Activated CD4-positive, alpha-beta T cell treated with anti-CD3 and anti-CD28 coated beads, Interleukin-2, amount 50 U/mL, for 1 hour (primary cell): ENCODE results near the gene ENDOD1.
A peak's percentile ranks its signal among the peaks of the same experiment; 100 is the strongest.

Source experiments
- DNase-seq: peaks from one replicate; pipeline ENCODE4 v3.0.0-alpha.2; 2020

ENDOD1 gene

GRCh38 chr11:95145430-95146060, 55.9 kb downstream of the ENDOD1 start:
- no peak for DNase-seq

- no peak for DNase-seq
Measured at GRCh38 chr11:95147364-95147905, 57.8 kb downstream of the ENDOD1 start.

- no peak for DNase-seq
Measured at GRCh38 chr11:95148406-95148805, 58.8 kb downstream of the ENDOD1 start.

- DNase-seq = no peak
Measured at GRCh38 chr11:95148938-95149337, 59.3 kb downstream of the ENDOD1 start.

- no peak for DNase-seq
Measured at GRCh38 chr11:95149651-95150364, 60.2 kb downstream of the ENDOD1 start.

- DNase-seq = peak; percentile 89
Measured at GRCh38 chr11:95150956-95151684, 61.5 kb downstream of the ENDOD1 start.

- peak; percentile 9 for DNase-seq
Measured at GRCh38 chr11:95152876-95153856, 63.5 kb downstream of the ENDOD1 start.

GRCh38 chr11:95153857-95154246, 64.2 kb downstream of the ENDOD1 start:
- no peak for DNase-seq

- peak; percentile 62 for DNase-seq
Measured at GRCh38 chr11:95154514-95154913, 64.9 kb downstream of the ENDOD1 start.

GRCh38 chr11:95155385-95155784, 65.7 kb downstream of the ENDOD1 start:
- DNase-seq = no peak

- DNase-seq = no peak
Measured at GRCh38 chr11:95156133-95156721, 66.6 kb downstream of the ENDOD1 start.

GRCh38 chr11:95156916-95157541, 67.4 kb downstream of the ENDOD1 start:
- DNase-seq = no peak

- DNase-seq = no peak
Measured at GRCh38 chr11:95157824-95158223, 68.2 kb downstream of the ENDOD1 start.

GRCh38 chr11:95161248-95161647, 71.6 kb downstream of the ENDOD1 start:
- DNase-seq = no peak

GRCh38 chr11:95163106-95163505, 73.5 kb downstream of the ENDOD1 start:
- DNase-seq = no peak

GRCh38 chr11:95165638-95166037, 76.0 kb downstream of the ENDOD1 start:
- DNase-seq = no peak

GRCh38 chr11:95166781-95167180, 77.1 kb downstream of the ENDOD1 start:
- no peak for DNase-seq

- DNase-seq = no peak
Measured at GRCh38 chr11:95170294-95170693, 80.6 kb downstream of the ENDOD1 start.

- no peak for DNase-seq
Measured at GRCh38 chr11:95175818-95176380, 86.3 kb downstream of the ENDOD1 start.
